ENCODE data around the gene CSNK1G2.

CSNK1G2 gene

GRCh38 chr19:1941146-1942077, at the start of gene CSNK1G2:
CSNK1G2 (plus strand) TSS chr19:1941172; CDS start chr19:1969773, 28,601 bp downstream.
- DNase-seq (ENCODE audit: low read depth in 2 of 2), result peak in 1 of 2 donors; percentile 4

GRCh38 chr19:1893791-1894190, 47.2 kb upstream of the CSNK1G2 start:
- DNase-seq (ENCODE audit: low read depth in 2 of 2), result no peak

GRCh38 chr19:1896508-1896907, 44.5 kb upstream of the CSNK1G2 start:
- no peak for DNase-seq (ENCODE audit: low read depth in 2 of 2)

GRCh38 chr19:1901940-1902404, 39.0 kb upstream of the CSNK1G2 start:
- DNase-seq (ENCODE audit: low read depth in 2 of 2), result no peak

- DNase-seq (ENCODE audit: low read depth in 2 of 2), result no peak
These were observed 38.0 kb upstream of the CSNK1G2 start for GRCh38 chr19:1902923-1903322.

- no peak for DNase-seq (ENCODE audit: low read depth in 2 of 2)
These were observed 36.2 kb upstream of the CSNK1G2 start for GRCh38 chr19:1904860-1905109.

GRCh38 chr19:1905110-1905862, 35.7 kb upstream of the CSNK1G2 start, which contains the start of the genes ADAT3 and SCAMP4:
ADAT3 (plus strand) TSS chr19:1905399; CDS start chr19:1912048, 6,649 bp downstream.
SCAMP4 (plus strand) TSS chr19:1905399; CDS start chr19:1915020, 9,621 bp downstream.
- DNase-seq (ENCODE audit: low read depth in 2 of 2), result peak; percentile 95 to 97

GRCh38 chr19:1905863-1906375, 35.1 kb upstream of the CSNK1G2 start:
- no peak for DNase-seq (ENCODE audit: low read depth in 2 of 2)

- DNase-seq (ENCODE audit: low read depth in 2 of 2), result no peak
These were observed 33.9 kb upstream of the CSNK1G2 start for GRCh38 chr19:1906985-1907562.

GRCh38 chr19:1907563-1908363, 33.2 kb upstream of the CSNK1G2 start:
- DNase-seq (ENCODE audit: low read depth in 2 of 2), result no peak

GRCh38 chr19:1908364-1908678, 32.7 kb upstream of the CSNK1G2 start:
- DNase-seq (ENCODE audit: low read depth in 2 of 2), result no peak

- no peak for DNase-seq (ENCODE audit: low read depth in 2 of 2)
These were observed 31.3 kb upstream of the CSNK1G2 start for GRCh38 chr19:1909761-1910080.

- no peak for DNase-seq (ENCODE audit: low read depth in 2 of 2)
These were observed 30.8 kb upstream of the CSNK1G2 start for GRCh38 chr19:1910177-1910576.

- no peak for DNase-seq (ENCODE audit: low read depth in 2 of 2)
These were observed 29.9 kb upstream of the CSNK1G2 start for GRCh38 chr19:1911098-1911497.

- DNase-seq (ENCODE audit: low read depth in 2 of 2), result no peak
These were observed 29.0 kb upstream of the CSNK1G2 start for GRCh38 chr19:1911995-1912394.

- DNase-seq (ENCODE audit: low read depth in 2 of 2), result no peak
These were observed 28.0 kb upstream of the CSNK1G2 start for GRCh38 chr19:1912760-1913505.

GRCh38 chr19:1913781-1914577, 27.0 kb upstream of the CSNK1G2 start:
- no peak for DNase-seq (ENCODE audit: low read depth in 2 of 2)

- no peak for DNase-seq (ENCODE audit: low read depth in 2 of 2)
These were observed 26.1 kb upstream of the CSNK1G2 start for GRCh38 chr19:1914826-1915341.

GRCh38 chr19:1917146-1917545, 23.8 kb upstream of the CSNK1G2 start:
- DNase-seq (ENCODE audit: low read depth in 2 of 2), result no peak

GRCh38 chr19:1917926-1918325, 23.0 kb upstream of the CSNK1G2 start:
- no peak for DNase-seq (ENCODE audit: low read depth in 2 of 2)

Data from stimulated activated CD8-positive, alpha-beta memory T cell treated with anti-CD3 and anti-CD28 coated beads, Interleukin-2, amount 100 ng/mL, for 1 hour (primary cell).